GM12878 (cell line): Measurements from ENCODE around the gene CCNH. TPM values are rescaled to one million over a fixed set of nuclear protein-coding genes. Genes with fewer than 3 reads are reported as not detected.

ENCODE experiments used
- ATAC-seq: fragments of 200-7000 bp; cut with Tn5 transposase; 3 replicates; pipeline ENCODE4 v1.9.1; 2020; ENCODE audit warnings: mild to moderate bottlenecking, moderate library complexity
- BruUV-seq: library from RNA; stranded (reverse); fragments of 400-500 nt; replicated peaks from 2 replicates; lab custom pipeline; 2021; lab: Mats Ljungman, UMichigan
- CTCF ChIA-PET: fragments of 300-600 bp; sonication (Branson Sonifier 250); formaldehyde crosslinking; extraction: SDS; loops from one replicate; lab custom pipeline; 2021; ENCODE audit warnings: inconsistent platforms; lab: Yijun Ruan, JAX
- POLR2A ChIA-PET: fragments of 350-600 bp; formaldehyde crosslinking; extraction: SDS; loops from one replicate; lab custom pipeline; 2021; ENCODE audit warnings: inconsistent platforms; lab: Charles Lee
- RAD21 ChIA-PET: fragments of 300-600 bp; sonication (Branson Sonifier 250); formaldehyde crosslinking; loops from one replicate; lab custom pipeline; 2023; ENCODE audit warnings: antibody characterized with exemption; ENCODE audit not compliant: unreplicated experiment; lab: Charles Lee
- SMC1A ChIA-PET: fragments of 300-600 bp; sonication (Branson Sonifier 250); formaldehyde crosslinking; loops from one replicate; lab custom pipeline; 2023; ENCODE audit not compliant: unreplicated experiment, uncharacterized antibody; lab: Charles Lee
- DNase-seq: peaks from one replicate; pipeline ENCODE4 v3.0.0-alpha.2; 2011; ENCODE audit warnings: low read depth, low spot score
- FAIRE-seq: peaks from 3 replicates; lab custom pipeline; 2011; peaks lifted over from hg19 to GRCh38; lab: Jason Lieb, UNC
- H2AFZ ChIP-seq: 2 replicates; pipeline ENCODE4 v1.6.0; 2011; ENCODE audit warnings: low read depth, low read length, control low read depth; ENCODE audit not compliant: control insufficient read depth
- H3K27ac ChIP-seq: 2 replicates; pipeline ENCODE4 v1.5.1; 2011; ENCODE audit warnings: control low read depth; ENCODE audit not compliant: control insufficient read depth, insufficient read depth
- H3K27me3 ChIP-seq, 2 experiments: replicated peaks in 1 of 2; 2 replicates each; pipeline versions ENCODE4 v1.6.0 to v1.6.1; 2011; ENCODE audit warnings: low read length in 1 of 2; ENCODE audit not compliant: control insufficient read depth in 2 of 2, insufficient read depth in 2 of 2
- H3K36me3 ChIP-seq, 2 experiments: 2 replicates each; pipeline ENCODE4 v1.5.1; 2011; ENCODE audit warnings: low read length in 1 of 2; ENCODE audit not compliant: control insufficient read depth in 2 of 2, insufficient read depth in 2 of 2
- H3K4me1 ChIP-seq: 2 replicates; pipeline ENCODE4 v1.6.1; 2011; ENCODE audit warnings: mild to moderate bottlenecking, low read length, moderate library complexity, mixed read lengths; ENCODE audit not compliant: control insufficient read depth, insufficient read depth
- H3K4me2 ChIP-seq: 2 replicates; pipeline ENCODE4 v1.6.0; 2011; ENCODE audit warnings: control low read depth; ENCODE audit not compliant: control insufficient read depth, insufficient read depth
- H3K4me3 ChIP-seq: fragments of 200-600 bp; sonication (generic); 2 replicates; pipeline ENCODE4 v1.5.1; 2016
- H3K79me2 ChIP-seq: 2 replicates; pipeline ENCODE4 v1.6.0; 2011; ENCODE audit warnings: low read length; ENCODE audit not compliant: control insufficient read depth, insufficient read depth
- H3K9ac ChIP-seq: 2 replicates; pipeline ENCODE4 v1.8.0; 2011; ENCODE audit warnings: low read length, control low read depth, mixed read lengths; ENCODE audit not compliant: control insufficient read depth, insufficient read depth
- H3K9me3 ChIP-seq: replicated peaks from 3 replicates; pipeline ENCODE4 v1.5.1; 2011; ENCODE audit warnings: mild to moderate bottlenecking, low read length; ENCODE audit not compliant: control insufficient read depth, insufficient read depth
- H4K20me1 ChIP-seq: 2 replicates; pipeline ENCODE4 v1.6.0; 2011; ENCODE audit not compliant: control insufficient read depth, insufficient read depth
- FOXM1 ChIP-seq: IDR thresholded peaks from 2 replicates; pipeline ENCODE4 v1.6.1; 2012; ENCODE audit warnings: low read depth, mild to moderate bottlenecking, inconsistent platforms, low read length, moderate library complexity
- IRF3 ChIP-seq: fragments of 450-650 bp; IDR thresholded peaks from 2 replicates; pipeline ENCODE4 v1.6.1; 2014; ENCODE audit warnings: mild to moderate bottlenecking
- IRF4 ChIP-seq: IDR thresholded peaks from 2 replicates; pipeline ENCODE4 v1.6.1; 2011; ENCODE audit warnings: low read depth, low read length
- NBN ChIP-seq: fragments of 450-650 bp; IDR thresholded peaks from 2 replicates; pipeline ENCODE4 v1.6.1; 2016
- SKIL ChIP-seq: fragments of 450-650 bp; IDR thresholded peaks from 2 replicates; pipeline ENCODE4 v1.6.1; 2017; ENCODE audit warnings: mild to moderate bottlenecking, low read depth, inconsistent platforms; ENCODE audit not compliant: poor library complexity, severe bottlenecking
- WGBS: methylation state at CpG from one replicate; pipeline ENCODE4 v1.1.6; 2016; ENCODE audit warnings: low lambda C conversion rate; ENCODE audit not compliant: insufficient replicate concordance, insufficient coverage; ENCODE audit errors: missing lambda C conversion rate; 5-methylcytosine and 5-hydroxymethylcytosine counted together
- in situ Hi-C: fragments of 300-500 bp; cut with MboI; formaldehyde crosslinking; loops from 9 replicates; pipeline ENCODE4 v1.14.3; 2018; ENCODE audit warnings: mixed read lengths
- intact Hi-C: fragments of 100-400 bp; cut with micrococcal nuclease; formaldehyde crosslinking; loops from one replicate; pipeline ENCODE4 v1.14.2; 2022; ENCODE audit not compliant: unreplicated experiment
- polyA plus RNA-seq, 11 experiments: library from polyadenylated mRNA; depleted of rRNA in 4 of 11; unstranded in 6 of 11; stranded (reverse) in 5 of 11; fragments of >200 nt; fragmentation: Nextera tagmentation in 4 of 11; fragmentation: Illumina TruSeq in 1 of 11; extraction: Ambion mirVana in 4 of 11; extraction: Trizol in 1 of 11; gene quantifications; 1 replicate in 1 of 11; 2 replicates in 10 of 11; pipeline versions ENCODE4 v1.2.1 to v1.2.3, GENCODE V29; 2011 to 2016; ENCODE audit warnings: inconsistent platforms in 2 of 11, missing spikeins in 2 of 11, low read depth in 1 of 11
- total RNA-seq, 4 experiments: library from RNA; depleted of rRNA in 3 of 4; stranded (reverse); fragments of >200 nt in 3 of 4; fragmentation: Illumina TruSeq in 1 of 4; extraction: Trizol in 1 of 4; gene quantifications; 2 replicates each; pipeline versions ENCODE4 v1.2.1 to v1.2.3, GENCODE V29; 2013 to 2021

The CCNH gene
- total and polyA plus RNA-seq, 10 of the 15 experiments (the other 5 are each of a cell fraction or from before 2014, with no cell fraction given), result 43.9 to 116 (median 81.4) TPM

- Histone ChIP-seq H3K4me1 (no peaks in the 10 kb centered on the region), H3K9ac (no peak overlapping the region), H3K4me3 (no peak overlapping the region), H4K20me1 (no peaks in the 10 kb centered on the region), H3K27ac (no peak overlapping the region), H3K9me3 (no peaks in the 10 kb centered on the region), H3K79me2 (no peaks in the 10 kb centered on the region), H3K36me3 (no peaks in the 10 kb centered on the region), H2AFZ (no peak overlapping the region), H3K4me2 (no peak overlapping the region), H3K27me3 (no peaks in the 10 kb centered on the region)
- SMC1A ChIA-PET, result no interaction called here
- intact Hi-C loops, result no loop called here
- ATAC-seq (no peak), FAIRE-seq (no peak), DNase-seq (no peak)
- CTCF ChIA-PET, result interaction anchor here (0.7 kb wide), 1 partner anchor 8 kb away, joined by 3 read pairs; no protein-coding TSS in a partner anchor
- RAD21 ChIA-PET, result no interaction called here
- POLR2A ChIA-PET, result no interaction called here
- BruUV-seq, result no TSS peak
- in situ Hi-C loops, result no loop called here
- TF ChIP-seq FOXM1 (no peak), SKIL (no peak), IRF4 (no peak), NBN (no peak), IRF3 (no peak)
- 2% methylated on average over 2 of the region's 2 CpGs for WGBS
Observed at GRCh38 chr5:87432460-87432859, 19.7 kb upstream of the CCNH start.
